Measurements from ENCODE around the gene NUF2. TPM values are rescaled to one million over a fixed set of nuclear protein-coding genes. Genes with fewer than 3 reads are reported as not detected.
"Not testable (repeated sequence)": the region's sequence is repeated elsewhere in the genome, so short reads cannot be mapped to it uniquely, and the experiment has no call there.

Gene NUF2
- total RNA-seq = 1 to 10 TPM in 1 of 2 donors, under 1 TPM in 1; 0.75 to 1.8 TPM
- total RNA-seq = 2.5 to 2.6 reads per million in 2 donors

DNA sequence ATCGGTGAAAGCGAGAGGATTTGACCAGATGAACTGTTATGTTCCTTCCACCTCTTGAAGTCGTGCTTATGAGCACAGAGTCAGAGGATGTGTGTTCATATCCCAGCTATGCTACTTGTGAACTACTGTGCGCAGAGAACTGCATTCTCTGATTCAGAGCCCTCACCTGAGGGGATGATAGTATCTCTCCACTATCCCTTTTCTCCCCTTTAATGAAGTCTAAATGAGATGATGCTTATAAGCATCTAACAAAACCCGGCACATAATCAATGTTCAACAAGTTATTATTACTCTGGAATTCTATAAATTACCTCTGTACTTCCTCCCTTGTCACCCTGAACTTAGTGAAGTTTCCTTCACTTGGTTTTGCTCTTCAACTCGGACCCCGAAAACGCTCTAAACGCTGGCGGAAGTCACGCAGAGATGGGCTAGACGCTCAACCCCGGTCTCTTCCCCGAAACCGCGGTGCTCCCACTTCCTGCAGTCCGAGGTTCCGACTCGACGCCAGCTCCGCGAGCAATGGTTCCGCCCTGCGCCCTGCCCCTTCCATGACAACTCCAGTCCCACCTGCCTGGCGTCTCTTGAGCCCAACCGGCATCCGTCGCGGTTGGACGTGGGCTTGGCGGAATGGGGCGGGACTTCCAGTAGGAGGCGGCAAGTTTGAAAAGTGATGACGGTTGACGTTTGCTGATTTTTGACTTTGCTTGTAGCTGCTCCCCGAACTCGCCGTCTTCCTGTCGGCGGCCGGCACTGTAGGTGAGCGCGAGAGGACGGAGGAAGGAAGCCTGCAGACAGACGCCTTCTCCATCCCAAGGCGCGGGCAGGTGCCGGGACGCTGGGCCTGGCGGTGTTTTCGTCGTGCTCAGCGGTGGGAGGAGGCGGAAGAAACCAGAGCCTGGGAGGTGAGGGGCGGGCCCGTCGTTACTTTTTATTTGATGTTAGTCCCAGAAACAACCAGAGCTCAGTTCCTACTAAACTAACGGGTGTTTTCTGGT, at the start of gene NUF2:
TSS of gene NUF2 (plus strand) at position 644 of the 995 bp plus-strand sequence. CDS start 4,098 bp downstream, outside the sequence.
- peak within 1 kb of the TSS; percentile 95 for H3K27ac Mint-ChIP-seq

DNA sequence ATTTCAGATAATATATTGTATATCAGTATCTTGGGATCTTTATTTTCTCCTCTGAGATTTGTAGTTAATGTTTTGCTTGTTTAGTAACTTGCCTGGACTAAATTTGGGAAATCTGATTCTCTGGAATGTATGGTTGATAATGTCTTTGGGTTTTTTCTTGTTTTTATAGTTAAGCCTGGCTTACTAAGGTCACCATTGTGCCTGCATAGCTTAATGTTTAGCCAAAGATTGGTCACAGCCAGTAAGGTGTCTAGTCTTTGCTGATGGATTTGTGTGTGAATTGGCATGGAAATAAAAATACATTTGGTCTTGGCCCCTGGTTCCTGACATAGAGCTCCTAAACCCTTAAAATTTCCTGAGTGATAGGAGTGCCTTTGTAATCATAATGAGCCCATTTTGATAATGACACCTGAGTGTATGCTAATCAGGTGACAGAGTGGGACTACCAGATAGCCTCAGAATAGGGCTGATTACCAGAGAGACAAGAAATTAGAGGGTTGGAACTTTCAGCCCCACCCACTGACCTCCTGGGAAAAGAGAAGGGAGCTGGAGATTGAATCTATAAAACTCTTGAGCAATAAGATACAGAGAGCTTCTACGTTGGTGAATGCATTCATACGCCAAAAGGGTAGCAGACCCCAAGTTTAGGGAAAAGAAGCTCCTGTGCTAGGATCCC, 47.9 kb upstream of the NUF2 start:
- Mint-ChIP-seq H3K27me3 (no peaks in the 10 kb centered on the region), H3K4me3 (no peak overlapping the region), H3K27ac (no peak overlapping the region), H3K4me1 (no peaks in the 10 kb centered on the region), H3K36me3 (ENCODE audit: low read depth) (peaks cover 4% of the 10 kb centered on the region)
- DNase-seq (no peak), ATAC-seq (no peak)
- peaks cover 5% of the 10 kb centered on the region for H3K9me3 ChIP-seq (ENCODE audit: control insufficient read depth, low read length, poor library complexity, severe bottlenecking)

More for the DNA sequence above, at the start of gene NUF2:
- Mint-ChIP-seq H3K36me3 (ENCODE audit: low read depth) (no peaks in the 10 kb centered on the region), H3K4me1 (peaks cover 19% of the 10 kb centered on the region), H3K27me3 (no peaks in the 10 kb centered on the region), H3K4me3 (peak within 1 kb of the TSS; percentile 95)
- no peaks in the 10 kb centered on the region for H3K9me3 ChIP-seq (ENCODE audit: control insufficient read depth, low read length, poor library complexity, severe bottlenecking)
- DNase-seq (peak; percentile 87 to 94 (median 92)), ATAC-seq (peak; percentile 98)

DNA sequence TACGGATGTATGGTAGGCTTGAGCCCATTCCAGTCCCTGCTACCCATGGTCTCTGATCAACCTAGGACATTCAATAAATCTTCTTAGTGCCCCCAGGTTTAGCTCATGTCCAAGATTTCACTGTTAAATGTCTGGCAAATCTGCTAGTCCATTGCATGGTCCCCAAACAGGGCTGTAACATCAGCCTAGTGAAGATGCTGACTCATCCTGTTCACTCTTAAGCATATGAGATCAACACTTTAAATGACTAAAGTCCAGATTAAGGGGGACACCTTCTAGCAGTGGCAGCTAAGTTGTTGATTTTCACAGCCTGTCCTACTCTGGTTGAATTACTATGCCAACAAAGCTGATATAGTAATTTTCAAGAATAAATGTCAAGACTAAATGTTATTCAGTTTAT, 46.5 kb upstream of the NUF2 start:
- ATAC-seq (no peak), DNase-seq (no peak)
- Mint-ChIP-seq H3K27me3 (no peaks in the 10 kb centered on the region), H3K36me3 (ENCODE audit: low read depth) (peaks cover 4% of the 10 kb centered on the region), H3K4me3 (no peak overlapping the region), H3K4me1 (no peaks in the 10 kb centered on the region), H3K27ac (no peak overlapping the region)
- H3K9me3 ChIP-seq (ENCODE audit: control insufficient read depth, low read length, poor library complexity, severe bottlenecking) = peaks cover 8% of the 10 kb centered on the region

DNA sequence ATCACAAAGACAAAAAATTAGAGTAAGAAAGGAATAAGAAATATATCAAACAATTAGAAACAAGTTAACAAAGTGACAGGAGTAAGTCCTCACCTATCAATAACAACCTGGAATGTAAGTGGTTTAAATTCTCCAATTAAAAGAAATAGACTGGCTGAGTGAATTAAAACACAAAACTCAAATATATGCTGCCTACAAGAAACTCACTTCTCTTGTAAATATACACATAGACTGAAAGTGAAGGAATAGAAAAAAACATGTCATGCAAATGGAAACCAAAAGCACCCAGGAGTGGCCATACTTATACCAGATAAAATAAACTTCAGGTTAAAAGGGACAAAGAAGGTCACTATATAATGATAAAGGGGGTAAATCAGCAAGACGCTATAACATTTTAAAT, 43.2 kb upstream of the NUF2 start:
- peaks cover 5% of the 10 kb centered on the region for H3K36me3 Mint-ChIP-seq (ENCODE audit: low read depth)
- ATAC-seq (no peak), DNase-seq (no peak)

DNA sequence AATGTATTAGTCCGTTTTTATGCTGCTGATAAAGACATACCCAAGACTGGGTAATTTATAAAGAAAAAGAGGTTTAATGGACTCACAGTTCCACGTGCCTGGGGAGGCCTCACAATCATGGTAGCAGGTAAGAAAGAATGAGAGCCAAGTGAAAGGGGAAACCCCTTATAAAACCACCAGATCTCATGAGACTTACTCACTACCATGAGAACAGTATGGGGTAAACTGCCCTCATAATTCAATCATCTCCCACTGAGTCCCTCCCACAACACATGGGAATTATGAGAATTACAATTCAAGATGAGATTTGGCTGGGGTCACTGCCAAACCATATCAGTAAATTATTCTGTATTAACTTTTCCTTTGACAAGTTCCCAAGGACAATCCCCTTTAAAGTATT, 36.9 kb upstream of the NUF2 start:
- not testable (repeated sequence) for H3K9me3 ChIP-seq (ENCODE audit: control insufficient read depth, low read length, poor library complexity, severe bottlenecking); ATAC-seq; H3K27ac Mint-ChIP-seq; H3K27me3 Mint-ChIP-seq; H3K4me1 Mint-ChIP-seq; DNase-seq; H3K36me3 Mint-ChIP-seq (ENCODE audit: low read depth); H3K4me3 Mint-ChIP-seq

More for the DNA sequence above, 43.2 kb upstream of the NUF2 start:
- no peak overlapping the region for H3K4me3 Mint-ChIP-seq
- H3K9me3 ChIP-seq (ENCODE audit: control insufficient read depth, low read length, poor library complexity, severe bottlenecking) = peaks cover 8% of the 10 kb centered on the region
- H3K4me1 Mint-ChIP-seq = no peaks in the 10 kb centered on the region
- H3K27ac Mint-ChIP-seq = no peak overlapping the region
- no peaks in the 10 kb centered on the region for H3K27me3 Mint-ChIP-seq

DNA sequence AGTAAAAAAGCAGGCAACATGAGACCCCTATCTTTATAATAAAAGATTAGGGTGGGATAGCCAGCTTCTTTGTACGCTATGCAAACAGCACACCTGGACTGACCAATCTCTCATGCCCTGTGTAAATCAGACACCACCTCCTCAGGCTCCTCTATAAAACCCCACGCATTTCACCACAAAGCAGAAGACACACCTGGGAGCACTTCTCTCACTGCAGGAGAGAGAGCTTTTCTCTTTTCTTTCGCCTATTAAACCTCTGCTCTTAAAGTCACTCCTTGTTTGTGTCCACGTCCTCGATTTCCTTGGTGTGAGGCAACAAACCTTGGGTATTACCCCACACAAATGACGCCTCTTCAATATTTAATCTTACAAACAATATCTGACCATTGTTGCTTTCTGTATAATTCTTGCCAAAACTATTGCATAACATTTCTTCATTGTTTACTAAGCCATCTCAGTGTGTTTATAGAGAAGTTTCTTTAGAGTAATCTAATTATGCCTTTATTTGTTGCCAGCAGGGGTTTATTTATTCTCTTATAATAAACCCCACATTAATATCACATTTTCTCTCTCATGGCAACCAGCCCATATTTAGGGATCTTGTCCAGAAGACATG, 31.6 kb upstream of the NUF2 start:
- no peaks in the 10 kb centered on the region for H3K9me3 ChIP-seq (ENCODE audit: control insufficient read depth, low read length, poor library complexity, severe bottlenecking)
- no peak for ATAC-seq
- Mint-ChIP-seq H3K4me1 (no peaks in the 10 kb centered on the region), H3K27me3 (no peaks in the 10 kb centered on the region), H3K36me3 (ENCODE audit: low read depth) (peaks cover 2% of the 10 kb centered on the region), H3K4me3 (no peak overlapping the region), H3K27ac (no peak overlapping the region)
- DNase-seq = no peak

DNA sequence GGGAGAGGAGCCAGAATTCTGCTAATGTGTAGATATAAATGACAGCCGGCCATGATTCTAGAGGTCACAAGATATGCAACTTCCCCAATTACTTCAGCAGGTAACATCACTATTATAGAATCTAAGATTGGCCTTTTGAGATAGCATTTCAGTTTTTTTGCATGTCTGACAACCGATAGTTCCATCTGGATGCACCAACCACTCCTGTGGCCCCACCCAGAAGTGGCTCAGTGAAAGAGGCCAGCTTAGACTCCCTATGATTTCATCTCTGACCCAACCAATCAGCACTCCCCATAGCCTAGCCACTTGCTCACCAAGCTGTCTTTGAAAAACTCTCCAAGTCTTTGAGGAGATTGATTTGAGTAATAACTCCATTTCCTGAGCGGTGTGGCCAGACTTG, 30.3 kb upstream of the NUF2 start:
- DNase-seq (no peak), ATAC-seq (no peak)
- Mint-ChIP-seq H3K4me3 (no peak overlapping the region), H3K27me3 (no peaks in the 10 kb centered on the region), H3K27ac (no peak overlapping the region), H3K36me3 (ENCODE audit: low read depth) (peaks cover 2% of the 10 kb centered on the region), H3K4me1 (no peaks in the 10 kb centered on the region)
- no peaks in the 10 kb centered on the region for H3K9me3 ChIP-seq (ENCODE audit: control insufficient read depth, low read length, poor library complexity, severe bottlenecking)

DNA sequence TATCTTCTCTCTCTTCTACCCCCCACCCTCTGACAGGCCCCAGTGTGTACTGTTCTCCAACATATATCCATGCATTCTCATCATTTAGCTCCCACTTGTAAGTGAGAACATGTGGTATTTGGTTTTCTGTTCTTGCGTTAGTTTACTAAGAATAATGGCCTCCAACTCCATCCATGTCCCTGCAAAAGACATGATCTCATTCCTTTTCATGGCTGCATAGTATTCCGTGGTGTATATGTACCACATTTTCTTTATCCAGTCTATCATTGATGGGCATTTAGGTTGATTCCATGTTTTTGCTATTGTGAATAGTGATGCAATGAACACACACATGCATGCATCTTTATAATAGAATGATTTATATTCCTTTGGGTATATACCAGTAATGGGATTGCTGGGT, 29.6 kb upstream of the NUF2 start:
- not testable (repeated sequence) for DNase-seq; H3K27me3 Mint-ChIP-seq; H3K9me3 ChIP-seq (ENCODE audit: control insufficient read depth, low read length, poor library complexity, severe bottlenecking); H3K4me1 Mint-ChIP-seq; H3K4me3 Mint-ChIP-seq; ATAC-seq; H3K36me3 Mint-ChIP-seq (ENCODE audit: low read depth); H3K27ac Mint-ChIP-seq

DNA sequence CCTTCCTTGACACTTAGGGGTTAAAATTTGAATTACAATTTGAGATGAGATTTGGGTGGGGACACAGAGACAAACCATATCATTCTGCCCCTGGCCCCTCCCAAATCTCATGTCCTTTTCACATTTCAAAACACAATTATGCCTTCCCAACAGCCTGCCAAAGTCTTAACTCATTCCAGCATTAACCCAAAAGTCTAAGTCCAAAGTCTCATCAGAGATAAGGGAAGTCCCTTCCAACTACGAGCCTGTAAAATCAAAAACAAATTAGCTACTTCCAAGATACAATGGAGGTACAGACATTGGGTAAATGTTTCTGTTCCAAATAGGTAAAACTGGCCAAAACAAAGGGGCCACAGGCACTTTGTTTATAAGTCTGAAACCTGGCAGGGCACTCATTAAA, 28.3 kb upstream of the NUF2 start:
- not testable (repeated sequence) for H3K36me3 Mint-ChIP-seq (ENCODE audit: low read depth); H3K4me3 Mint-ChIP-seq; ATAC-seq; H3K27ac Mint-ChIP-seq; H3K4me1 Mint-ChIP-seq; DNase-seq; H3K9me3 ChIP-seq (ENCODE audit: control insufficient read depth, low read length, poor library complexity, severe bottlenecking); H3K27me3 Mint-ChIP-seq

DNA sequence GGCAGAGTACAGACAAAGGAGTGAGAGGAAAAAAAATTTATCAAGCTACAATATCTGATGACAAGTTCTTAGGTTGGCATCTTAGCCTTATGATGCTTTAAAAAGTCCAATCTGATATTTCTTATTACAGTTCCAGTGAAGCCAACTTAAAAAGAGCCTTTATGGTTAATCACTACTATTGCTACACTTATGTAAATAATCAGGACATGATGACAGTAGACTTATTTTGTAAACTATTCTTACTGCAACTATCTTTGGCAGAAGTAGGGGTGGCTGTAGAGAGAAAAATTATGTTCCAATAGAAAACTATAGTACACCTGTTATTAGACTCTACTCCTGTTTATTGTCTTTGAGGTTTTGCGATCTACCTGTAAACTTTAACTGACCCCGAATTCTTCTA, 25.8 kb upstream of the NUF2 start:
- DNase-seq (no peak), ATAC-seq (no peak)
- no peaks in the 10 kb centered on the region for H3K27me3 Mint-ChIP-seq
- H3K4me1 Mint-ChIP-seq = peaks cover 4% of the 10 kb centered on the region
- peaks cover 14% of the 10 kb centered on the region for H3K36me3 Mint-ChIP-seq (ENCODE audit: low read depth)
- no peak overlapping the region for H3K4me3 Mint-ChIP-seq
- no peaks in the 10 kb centered on the region for H3K9me3 ChIP-seq (ENCODE audit: control insufficient read depth, low read length, poor library complexity, severe bottlenecking)
- H3K27ac Mint-ChIP-seq = no peak overlapping the region

DNA sequence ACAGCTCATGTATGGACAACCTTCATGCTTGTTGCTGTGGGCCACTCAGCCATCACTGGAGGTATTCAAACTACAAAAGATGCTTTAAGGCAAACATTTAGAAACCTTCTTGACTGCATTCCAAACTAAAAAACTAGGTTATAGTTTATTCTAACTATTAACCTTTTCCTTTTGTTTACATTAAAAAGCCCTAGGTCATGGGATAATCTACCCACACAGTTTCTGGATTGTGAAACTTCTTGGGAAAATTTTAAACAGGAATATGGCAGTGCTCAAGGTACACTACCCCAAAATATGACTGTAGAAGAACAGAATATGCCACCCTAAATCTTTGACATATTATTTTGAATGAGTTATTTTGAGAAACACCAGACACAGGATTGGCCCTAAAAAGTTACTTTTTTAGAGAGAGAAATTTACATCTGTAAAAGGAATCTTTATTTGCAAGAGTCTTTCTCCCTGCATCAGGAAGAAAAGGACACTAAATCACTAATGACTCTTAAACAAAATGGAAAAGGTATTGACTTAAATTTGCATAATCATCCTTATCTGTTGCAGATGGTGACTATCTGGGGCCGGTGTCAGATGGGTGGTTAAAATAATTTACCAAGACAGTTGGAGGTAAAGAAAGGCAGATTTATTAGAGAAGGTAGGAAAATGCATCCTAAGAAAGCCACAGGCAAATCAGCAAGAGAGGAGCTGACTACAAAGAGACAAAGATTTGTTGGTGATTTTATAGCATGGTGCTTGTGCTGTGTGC, 25.1 kb upstream of the NUF2 start:
- Mint-ChIP-seq H3K4me3 (no peak overlapping the region), H3K4me1 (peaks cover 4% of the 10 kb centered on the region), H3K36me3 (ENCODE audit: low read depth) (peaks cover 14% of the 10 kb centered on the region), H3K27ac (no peak overlapping the region), H3K27me3 (no peaks in the 10 kb centered on the region)
- no peak for ATAC-seq
- H3K9me3 ChIP-seq (ENCODE audit: control insufficient read depth, low read length, poor library complexity, severe bottlenecking) = no peaks in the 10 kb centered on the region
- DNase-seq = no peak

DNA sequence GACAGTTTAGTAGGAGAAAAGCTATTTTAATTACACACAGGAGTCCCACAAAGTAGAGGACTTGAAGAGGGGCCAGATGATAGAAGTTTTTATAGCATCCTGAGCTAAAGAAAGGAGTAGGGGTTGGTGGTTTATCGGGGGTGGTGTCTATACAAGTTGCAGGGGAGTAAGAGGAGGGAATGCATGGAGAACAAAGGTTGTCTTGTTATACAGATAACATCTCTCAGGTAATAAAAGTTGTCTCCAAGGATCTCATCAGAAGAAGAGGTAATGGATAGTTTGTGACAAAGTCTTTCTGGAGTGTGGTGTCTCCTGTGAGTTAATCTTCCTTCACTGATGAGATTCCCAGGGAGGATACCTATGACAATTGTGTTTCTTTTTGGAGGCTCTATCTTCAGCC, 23.4 kb upstream of the NUF2 start:
- H3K27me3 Mint-ChIP-seq = no peaks in the 10 kb centered on the region
- H3K9me3 ChIP-seq (ENCODE audit: control insufficient read depth, low read length, poor library complexity, severe bottlenecking) = no peaks in the 10 kb centered on the region
- DNase-seq (no peak), ATAC-seq (no peak)
- H3K36me3 Mint-ChIP-seq (ENCODE audit: low read depth) = peaks cover 14% of the 10 kb centered on the region
- peaks cover 4% of the 10 kb centered on the region for H3K4me1 Mint-ChIP-seq
- H3K4me3 Mint-ChIP-seq = no peak overlapping the region
- no peak overlapping the region for H3K27ac Mint-ChIP-seq
